HG02678 (cell line): ENCODE measurements around the gene FOXG1.
A peak's percentile ranks its signal among the peaks of the same experiment; 100 is the strongest.

Source experiments
- ATAC-seq: cut with Tn5 transposase; IDR thresholded peaks from one replicate; pipeline ENCODE4 v1.9.1; 2021; ENCODE audit warnings: mild to moderate bottlenecking, moderate library complexity; ENCODE audit not compliant: unreplicated experiment

FOXG1 gene

DNA sequence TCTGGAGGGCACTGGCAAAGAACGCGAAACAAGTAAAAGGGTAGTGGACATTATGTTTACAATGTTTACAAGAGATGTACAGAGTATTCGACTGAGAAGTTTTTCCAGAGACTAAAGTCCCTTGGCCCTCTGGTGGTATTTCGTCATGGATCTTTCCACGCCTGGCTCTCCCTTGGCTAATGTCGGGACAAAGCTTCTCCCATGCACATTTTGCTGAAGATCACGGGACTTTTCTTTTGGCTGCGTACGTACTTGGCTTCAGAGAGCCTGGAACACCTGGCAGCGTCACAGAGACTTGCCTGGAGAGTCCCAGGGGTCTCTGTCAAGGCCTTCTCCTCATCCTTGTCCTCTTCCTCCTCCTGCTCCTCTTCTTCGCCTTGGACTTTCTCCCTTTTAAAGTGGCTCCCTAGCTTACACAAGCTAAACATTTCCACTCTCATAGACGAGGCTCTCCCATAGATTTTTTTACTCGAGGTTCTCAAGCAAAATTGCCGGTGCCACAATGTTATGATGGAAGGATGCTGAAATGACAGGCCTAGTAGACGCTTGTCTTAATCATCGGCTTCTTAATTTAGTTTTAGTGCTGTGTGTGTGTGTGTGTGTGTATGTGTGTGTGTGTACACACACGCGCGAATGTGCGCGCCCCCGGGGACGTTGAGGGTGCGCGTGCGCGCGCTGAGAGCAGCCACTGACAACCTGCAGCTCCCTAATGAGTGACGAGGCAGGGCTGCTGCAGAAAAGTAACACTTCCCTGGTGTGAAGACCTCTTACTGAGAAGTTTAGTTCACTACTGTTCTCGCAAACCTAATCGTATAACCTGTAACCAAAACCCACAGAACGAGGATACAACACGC, 4.9 kb upstream of the FOXG1 start:
- ATAC-seq: no peak

DNA sequence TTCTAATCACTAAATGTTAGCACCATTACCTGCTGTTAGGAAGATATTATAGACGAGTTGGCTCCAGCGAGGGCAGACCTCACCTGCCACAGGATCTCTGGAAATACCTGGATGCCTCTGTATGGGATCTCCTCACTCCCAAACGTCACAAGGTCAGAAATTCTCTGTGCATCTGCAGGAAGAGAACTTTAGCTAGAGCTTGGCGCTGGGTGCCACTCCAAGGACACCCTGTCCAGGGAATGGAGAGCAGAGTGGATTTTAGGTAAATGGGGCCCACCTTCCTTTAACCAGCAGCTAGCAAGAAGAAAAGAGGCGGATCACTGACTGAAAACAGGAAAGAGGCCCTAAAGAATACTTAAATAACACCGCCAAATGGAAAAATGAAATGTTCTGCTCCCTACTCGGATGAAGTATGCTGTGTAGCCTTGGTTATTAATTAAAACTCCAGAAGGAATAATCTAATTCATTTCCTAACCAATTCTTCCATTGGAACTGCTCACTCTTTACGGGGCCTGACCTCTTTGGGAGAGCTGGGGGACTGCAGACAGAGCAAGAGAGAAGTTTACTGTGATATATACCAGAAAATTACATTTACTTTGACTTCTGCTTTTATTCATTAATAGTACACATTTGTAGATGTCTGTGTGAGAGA, 4.2 kb upstream of the FOXG1 start:
- ATAC-seq: no peak

DNA sequence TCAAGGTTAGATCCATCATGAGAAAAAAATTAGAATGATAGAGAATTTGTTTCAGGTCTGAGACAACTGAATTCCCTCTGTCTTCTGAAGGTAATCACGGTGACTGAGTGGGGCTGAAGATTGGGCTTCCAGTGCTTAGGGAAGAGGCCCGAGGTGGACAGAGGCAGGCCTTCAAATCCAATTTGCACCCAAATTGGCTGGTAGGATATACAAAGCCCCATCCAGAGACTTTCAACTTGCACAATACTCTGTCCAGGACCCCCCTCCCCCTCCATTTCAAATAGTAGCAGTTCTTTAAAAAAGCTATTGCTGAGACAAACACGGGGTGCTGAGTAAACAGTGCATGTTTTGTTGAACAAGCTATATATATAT, 3.6 kb upstream of the FOXG1 start:
- ATAC-seq: no peak

DNA sequence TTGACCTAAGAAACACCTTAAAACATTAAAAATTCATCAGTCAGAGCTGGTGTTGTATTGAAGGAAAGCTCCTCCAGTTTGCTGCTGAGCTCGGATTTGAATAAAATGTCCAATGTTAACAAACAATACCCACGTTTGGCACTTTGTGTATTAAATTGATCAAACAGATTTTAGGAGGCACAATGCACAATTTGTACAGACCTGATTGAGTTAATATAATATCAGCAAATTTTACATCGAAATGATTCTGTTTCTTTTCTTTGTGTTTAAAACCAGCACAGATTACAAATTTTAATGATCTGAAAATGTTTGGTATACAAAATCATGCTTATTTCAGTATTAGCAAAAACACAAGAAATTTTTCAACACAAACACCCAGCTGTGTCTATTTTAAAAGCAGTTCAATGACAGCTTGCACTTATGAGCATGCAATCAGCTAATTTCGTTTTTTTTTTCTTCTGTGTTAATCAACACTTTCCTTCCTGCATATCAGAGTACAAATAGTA, 2.8 kb upstream of the FOXG1 start:
- no peak for ATAC-seq

DNA sequence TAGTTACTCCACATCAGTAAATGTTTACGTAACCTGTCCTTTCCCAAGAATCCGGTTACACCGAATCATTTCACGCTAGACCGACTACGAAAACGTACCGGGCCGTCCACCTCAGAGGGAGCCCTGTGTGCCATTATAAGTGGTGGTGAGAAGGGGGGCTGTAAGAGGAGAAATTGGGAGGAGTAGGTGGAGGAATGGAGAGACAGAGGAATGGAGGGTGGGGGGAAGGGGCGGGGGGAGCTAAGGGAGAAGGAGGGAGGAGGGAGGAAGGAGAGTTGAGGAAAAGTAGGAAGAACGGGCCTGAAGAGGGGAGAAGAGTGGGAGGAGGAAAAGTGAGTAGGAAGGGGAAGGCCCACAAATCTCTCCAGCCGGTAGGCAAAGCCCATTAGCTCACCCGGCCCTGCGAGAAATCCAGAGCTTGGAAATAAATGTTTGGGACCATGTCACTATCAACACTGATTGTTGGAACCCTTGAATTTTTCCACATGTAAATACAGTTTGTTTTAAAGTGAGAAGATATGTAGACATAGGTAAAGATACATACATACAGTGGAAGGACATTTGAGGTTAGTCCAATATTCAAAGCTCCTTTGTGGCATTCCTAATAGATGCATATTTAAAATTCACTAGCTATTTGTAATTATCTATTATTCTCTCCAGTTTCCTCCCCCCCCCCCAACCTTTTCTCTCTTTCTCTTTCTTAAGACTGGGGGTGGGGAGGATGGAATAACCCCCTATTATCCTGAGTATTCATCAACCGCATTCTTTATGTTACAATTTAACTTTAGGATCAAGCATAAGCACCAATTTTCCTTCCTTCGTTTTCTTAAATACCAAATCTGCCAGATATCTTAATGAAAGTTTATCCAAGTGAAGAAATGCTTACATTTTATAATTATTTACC, 2.1 kb upstream of the FOXG1 start:
- ATAC-seq: no peak

DNA sequence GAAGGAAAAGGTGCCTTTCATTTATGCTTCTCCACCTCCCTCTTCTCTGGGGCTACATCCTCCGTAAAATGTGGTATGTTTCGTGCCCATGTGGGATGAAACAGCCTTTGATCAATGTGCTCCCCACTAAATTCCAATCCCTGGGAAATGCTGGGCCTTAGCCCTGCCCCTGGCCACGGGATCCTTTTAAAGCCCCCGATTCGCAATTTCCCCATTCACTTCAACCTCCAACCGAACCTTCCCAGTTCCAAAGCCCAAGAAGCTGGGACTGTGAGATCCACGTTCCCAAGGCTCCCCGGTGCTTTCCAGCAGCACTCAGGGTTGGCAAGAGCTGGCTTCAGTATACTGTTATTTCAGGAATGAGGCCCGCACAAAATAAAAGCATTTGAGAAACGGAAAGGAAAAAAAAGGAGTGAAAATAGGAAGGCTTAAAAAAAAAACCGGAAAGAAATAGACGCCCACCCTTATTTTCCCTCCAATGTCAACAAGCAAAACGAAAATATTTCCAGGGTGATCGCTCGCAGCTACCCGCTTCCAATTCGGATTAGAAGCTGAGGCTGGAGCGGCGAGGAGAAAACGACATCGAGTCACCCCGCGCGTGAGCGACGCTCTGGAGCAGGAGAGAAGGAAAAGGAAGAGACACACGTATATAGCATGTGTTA, 1.3 kb upstream of the FOXG1 start:
- ATAC-seq: no peak

DNA sequence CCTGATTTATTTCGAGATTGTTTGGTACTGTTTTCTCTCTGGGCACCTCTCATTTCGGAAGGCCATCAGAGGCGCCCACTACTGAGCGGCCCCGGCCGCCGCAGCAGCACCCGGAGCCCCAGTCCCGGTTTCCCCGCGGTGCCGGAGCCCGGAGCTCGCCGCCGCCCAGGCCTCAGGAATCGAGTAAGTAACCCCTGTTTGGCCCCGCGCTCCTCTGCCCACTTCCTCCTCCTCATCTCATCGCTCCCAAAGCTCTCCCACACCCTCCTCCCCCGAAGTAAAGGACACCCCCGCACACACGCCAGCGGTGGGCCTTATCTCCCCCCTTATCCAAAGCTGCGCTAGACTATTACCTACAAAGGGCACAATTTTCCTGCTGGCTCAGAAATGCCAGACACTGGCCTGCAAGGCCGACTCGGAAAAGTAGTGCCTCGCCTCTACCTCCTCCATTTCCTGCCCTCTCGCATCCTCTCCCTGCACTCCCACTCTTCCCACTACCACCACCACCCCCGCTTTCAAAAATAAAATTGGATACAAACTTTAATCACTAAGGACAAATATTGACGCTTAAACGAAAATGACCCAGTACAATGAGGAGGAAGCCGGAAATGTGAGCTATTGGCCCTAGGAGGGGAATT, 637 bp upstream of the FOXG1 start:
- peak; percentile 39 for ATAC-seq

DNA sequence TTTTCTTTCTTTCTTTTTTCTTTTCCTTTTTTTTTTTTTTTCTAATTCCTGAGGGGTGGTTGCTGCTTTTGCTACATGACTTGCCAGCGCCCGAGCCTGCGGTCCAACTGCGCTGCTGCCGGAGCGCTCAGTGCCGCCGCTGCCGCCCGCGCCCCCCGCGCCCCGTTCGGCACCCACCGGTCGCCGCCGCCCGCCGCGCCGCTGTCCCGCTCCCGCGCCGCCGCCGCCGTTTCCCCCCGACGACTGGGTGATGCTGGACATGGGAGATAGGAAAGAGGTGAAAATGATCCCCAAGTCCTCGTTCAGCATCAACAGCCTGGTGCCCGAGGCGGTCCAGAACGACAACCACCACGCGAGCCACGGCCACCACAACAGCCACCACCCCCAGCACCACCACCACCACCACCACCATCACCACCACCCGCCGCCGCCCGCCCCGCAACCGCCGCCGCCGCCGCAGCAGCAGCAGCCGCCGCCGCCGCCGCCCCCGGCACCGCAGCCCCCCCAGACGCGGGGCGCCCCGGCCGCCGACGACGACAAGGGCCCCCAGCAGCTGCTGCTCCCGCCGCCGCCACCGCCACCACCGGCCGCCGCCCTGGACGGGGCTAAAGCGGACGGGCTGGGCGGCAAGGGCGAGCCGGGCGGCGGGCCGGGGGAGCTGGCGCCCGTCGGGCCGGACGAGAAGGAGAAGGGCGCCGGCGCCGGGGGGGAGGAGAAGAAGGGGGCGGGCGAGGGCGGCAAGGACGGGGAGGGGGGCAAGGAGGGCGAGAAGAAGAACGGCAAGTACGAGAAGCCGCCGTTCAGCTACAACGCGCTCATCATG, 654 bp downstream of the FOXG1 start:
- no peak for ATAC-seq

DNA sequence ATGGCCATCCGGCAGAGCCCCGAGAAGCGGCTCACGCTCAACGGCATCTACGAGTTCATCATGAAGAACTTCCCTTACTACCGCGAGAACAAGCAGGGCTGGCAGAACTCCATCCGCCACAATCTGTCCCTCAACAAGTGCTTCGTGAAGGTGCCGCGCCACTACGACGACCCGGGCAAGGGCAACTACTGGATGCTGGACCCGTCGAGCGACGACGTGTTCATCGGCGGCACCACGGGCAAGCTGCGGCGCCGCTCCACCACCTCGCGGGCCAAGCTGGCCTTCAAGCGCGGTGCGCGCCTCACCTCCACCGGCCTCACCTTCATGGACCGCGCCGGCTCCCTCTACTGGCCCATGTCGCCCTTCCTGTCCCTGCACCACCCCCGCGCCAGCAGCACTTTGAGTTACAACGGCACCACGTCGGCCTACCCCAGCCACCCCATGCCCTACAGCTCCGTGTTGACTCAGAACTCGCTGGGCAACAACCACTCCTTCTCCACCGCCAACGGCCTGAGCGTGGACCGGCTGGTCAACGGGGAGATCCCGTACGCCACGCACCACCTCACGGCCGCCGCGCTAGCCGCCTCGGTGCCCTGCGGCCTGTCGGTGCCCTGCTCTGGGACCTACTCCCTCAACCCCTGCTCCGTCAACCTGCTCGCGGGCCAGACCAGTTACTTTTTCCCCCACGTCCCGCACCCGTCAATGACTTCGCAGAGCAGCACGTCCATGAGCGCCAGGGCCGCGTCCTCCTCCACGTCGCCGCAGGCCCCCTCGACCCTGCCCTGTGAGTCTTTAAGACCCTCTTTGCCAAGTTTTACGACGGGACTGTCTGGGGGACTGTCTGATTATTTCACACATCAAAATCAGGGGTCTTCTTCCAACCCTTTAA, 1.5 kb downstream of the FOXG1 start:
- no peak for ATAC-seq

DNA sequence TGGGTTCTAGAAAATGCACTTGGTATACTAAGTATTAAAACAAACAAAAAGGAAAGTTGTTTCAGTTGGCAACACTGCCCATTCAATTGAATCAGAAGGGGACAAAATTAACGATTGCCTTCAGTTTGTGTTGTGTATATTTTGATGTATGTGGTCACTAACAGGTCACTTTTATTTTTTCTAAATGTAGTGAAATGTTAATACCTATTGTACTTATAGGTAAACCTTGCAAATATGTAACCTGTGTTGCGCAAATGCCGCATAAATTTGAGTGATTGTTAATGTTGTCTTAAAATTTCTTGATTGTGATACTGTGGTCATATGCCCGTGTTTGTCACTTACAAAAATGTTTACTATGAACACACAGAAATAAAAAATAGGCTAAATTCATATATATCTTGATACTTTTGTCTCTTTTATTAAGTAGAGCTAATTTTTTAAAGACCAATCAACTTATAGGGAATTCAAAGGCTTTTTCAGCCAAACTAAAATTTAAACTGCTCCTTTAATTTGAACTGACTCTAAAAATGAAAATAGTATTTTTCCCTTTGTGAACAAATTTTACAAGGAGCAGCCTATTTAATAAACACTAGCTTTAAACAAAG, 2.8 kb downstream of the FOXG1 start:
- ATAC-seq: no peak

DNA sequence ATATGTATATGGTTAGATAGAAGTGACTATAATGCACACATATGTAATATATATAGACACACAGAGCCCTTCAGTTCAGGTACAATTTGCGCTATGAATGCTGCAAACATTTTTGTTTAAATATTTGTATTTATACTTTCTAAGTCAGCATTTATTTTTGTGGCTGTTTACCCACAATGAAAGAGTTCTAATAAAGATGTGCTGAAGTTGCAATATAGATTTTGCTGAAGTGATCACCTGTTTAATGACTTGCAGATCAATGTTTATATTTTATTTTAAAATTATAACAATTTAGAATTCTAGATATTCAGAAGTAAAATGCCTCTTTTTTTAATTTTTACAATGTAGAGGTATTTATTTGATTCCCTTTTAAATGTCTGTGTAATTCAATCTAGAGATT, 3.5 kb downstream of the FOXG1 start:
- ATAC-seq: no peak

DNA sequence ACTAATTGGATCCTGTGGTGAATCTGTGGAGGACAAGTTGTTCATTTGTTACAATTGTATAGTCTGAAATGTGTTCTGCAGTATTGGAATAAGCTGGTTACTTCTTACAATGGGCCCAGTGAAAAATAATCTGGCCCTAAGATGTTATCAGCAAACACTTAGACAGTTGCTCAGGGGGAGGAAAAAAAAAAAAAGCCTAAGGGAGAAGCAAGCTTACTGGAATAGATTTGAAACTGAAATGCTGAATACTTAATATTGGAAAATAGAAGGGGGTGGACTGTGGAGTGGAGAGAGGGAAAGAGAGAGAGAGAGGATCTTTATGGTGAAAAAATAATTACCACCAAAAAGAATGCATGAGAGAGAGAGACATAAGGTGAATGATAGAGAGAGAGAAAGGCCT, 4.0 kb downstream of the FOXG1 start:
- no peak for ATAC-seq

DNA sequence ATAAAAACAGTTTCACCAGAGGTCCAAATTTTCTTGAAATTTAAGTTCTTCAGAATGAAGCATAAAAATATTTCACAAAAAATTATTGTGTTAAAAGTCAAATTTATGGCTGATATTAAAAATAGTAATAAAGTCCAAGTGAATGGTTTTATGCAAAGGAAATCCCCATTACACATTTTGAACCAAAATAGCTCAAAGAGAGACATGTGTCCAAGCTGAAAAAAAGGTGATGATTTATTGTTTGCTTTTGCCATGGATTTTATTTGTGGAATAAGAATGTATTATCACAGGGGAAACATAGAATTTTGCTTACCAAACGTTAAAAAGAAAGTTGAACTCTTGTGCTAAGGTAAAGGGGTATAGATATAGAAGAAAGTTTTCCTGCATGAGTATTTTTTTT, 4.6 kb downstream of the FOXG1 start:
- ATAC-seq: no peak

DNA sequence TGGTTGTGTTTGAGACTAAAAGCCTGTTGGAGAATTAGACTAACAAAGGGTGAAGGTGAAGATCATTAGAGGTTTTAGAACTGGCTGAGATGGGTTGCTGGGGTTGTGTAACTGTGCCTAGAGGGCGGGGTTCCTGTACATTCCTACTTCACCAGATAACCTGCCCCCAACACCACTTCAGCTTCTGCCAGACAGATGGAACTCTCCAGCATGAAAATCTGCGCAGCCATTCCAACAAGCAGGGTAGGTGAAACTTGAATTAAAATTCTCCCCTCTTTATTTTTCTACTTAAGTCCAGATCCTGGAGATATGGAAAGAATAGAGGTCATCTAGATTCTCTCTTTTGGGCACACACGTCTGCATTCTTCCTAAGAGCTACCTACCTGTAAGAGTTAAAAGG, 6.0 kb downstream of the FOXG1 start:
- ATAC-seq: no peak

DNA sequence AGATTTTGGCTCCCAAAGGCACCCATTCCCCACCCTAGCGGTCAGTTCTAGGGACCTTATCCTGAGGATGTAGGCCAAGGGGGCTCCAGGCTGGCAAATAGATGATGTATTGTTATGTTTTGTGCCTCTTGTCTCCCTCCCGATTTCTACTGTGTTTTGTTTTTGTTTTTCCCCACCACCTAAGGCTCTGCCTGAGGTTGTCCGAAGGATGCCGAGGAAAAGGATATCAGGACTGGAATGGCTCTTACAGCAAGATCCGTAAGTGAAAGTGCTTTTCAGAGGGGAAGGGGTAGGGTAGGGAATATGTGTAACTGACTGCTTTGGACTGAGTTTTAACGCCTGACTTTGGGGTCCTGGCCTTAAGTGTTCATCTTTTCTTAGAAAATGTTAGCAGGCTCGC, 6.6 kb downstream of the FOXG1 start:
- ATAC-seq: no peak

DNA sequence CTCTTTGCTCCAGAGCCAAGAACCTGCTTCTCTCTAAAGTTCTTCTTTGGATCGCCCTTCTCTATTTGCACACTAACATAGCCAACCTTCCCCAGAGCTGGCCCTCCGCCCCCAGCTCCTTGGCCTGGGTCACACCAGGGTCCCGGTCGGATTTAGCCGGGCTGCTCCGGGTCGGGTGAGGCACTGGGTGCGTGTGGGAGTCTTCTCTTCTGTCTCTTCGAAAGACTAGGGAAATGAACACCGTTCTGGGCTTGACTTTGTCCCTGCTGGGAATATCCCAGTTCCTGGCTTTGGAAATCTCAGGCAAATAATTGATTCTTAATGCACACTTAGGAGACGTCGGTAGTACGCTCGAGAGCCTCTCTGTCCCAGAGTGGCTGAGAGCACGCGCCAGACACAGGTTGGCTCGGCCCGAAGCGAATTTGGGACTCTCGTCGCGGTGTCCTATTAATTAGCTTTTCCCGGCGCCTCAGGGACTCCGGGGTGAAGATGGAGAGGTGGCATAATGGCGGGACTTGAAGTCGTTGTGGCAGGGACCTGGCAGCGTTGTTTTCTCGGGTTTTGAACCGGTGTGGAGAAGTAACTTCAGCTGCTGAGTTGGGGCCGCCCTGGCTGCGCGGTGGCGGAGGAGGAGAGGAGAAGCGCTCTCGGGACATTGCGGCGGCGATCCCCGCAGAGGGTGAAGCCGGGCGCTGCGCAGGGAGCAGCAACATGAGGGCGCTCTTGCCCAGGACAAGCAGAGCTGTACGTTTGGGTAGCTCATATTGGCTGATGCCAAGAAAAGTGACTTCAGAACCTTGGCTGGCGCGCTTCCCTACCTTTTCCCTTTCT, 7.5 kb downstream of the FOXG1 start:
- no peak for ATAC-seq
